Ishikawa (cell line): ENCODE results near the gene MRPS21.

ENCODE experiments used
- CEBPB ChIP-seq: IDR thresholded peaks from 2 replicates; pipeline ENCODE4 v1.6.1; 2012
- CREB1 ChIP-seq: IDR thresholded peaks from 2 replicates; pipeline ENCODE4 v1.6.1; 2012; ENCODE audit warnings: low read depth
- EGR1 ChIP-seq: IDR thresholded peaks from 2 replicates; pipeline ENCODE4 v1.6.1; 2012
- EP300 ChIP-seq: IDR thresholded peaks from 2 replicates; pipeline ENCODE4 v1.6.1; 2012; ENCODE audit warnings: borderline replicate concordance
- FOXM1 ChIP-seq: IDR thresholded peaks from 2 replicates; pipeline ENCODE4 v1.6.1; 2012; ENCODE audit warnings: low read depth, borderline replicate concordance
- NFIC ChIP-seq: IDR thresholded peaks from 2 replicates; pipeline ENCODE4 v1.6.1; 2012
- RAD21 ChIP-seq: IDR thresholded peaks from 2 replicates; pipeline ENCODE4 v1.6.1; 2012; ENCODE audit warnings: low read depth
- TAF1 ChIP-seq: IDR thresholded peaks from 2 replicates; pipeline ENCODE4 v1.6.1; 2012; ENCODE audit warnings: low read depth, mild to moderate bottlenecking
- TCF12 ChIP-seq: IDR thresholded peaks from 2 replicates; pipeline ENCODE4 v1.6.1; 2012; ENCODE audit warnings: low read depth
- TEAD4 ChIP-seq: IDR thresholded peaks from 2 replicates; pipeline ENCODE4 v1.6.1; 2012
- YY1 ChIP-seq: IDR thresholded peaks from 2 replicates; pipeline ENCODE4 v1.6.1; 2012; ENCODE audit warnings: low read depth
- ZBTB7A ChIP-seq: IDR thresholded peaks from 2 replicates; pipeline ENCODE4 v1.6.1; 2012; ENCODE audit warnings: low read depth
- TF ChIP-seq, protein P1 (sequence below): IDR thresholded peaks from 2 replicates; pipeline ENCODE4 v1.6.1; 2012
- TF ChIP-seq, protein P2 (sequence below): IDR thresholded peaks from 2 replicates; pipeline ENCODE4 v1.6.1; 2012; ENCODE audit warnings: low read depth, mild to moderate bottlenecking
- TF ChIP-seq, protein P3 (sequence below): IDR thresholded peaks from 2 replicates; pipeline ENCODE4 v1.6.1; 2012

The MRPS21 gene

DNA sequence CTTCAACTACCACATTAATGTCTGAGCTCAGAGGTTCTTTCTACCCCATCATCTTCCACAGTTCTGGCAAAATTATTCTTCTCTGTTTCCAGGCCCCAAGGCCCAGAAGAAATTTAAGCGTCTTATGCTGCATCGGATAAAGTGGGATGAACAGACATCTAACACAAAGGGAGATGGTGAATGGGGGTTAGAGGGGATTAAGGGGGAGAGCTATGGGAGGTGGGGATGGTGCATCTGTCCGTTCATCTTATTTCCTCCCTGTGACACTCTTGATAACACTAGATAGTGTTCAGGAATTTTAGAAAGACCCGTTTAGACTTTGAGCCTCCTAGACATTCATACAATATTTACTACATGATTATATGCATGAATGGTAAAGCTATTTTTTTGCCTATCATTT is 52.7 kb downstream of the MRPS21 start:
- TF ChIP-seq CREB1 = no peak
- TF ChIP-seq CEBPB = no peak
- no peak for TF ChIP-seq NFIC
- TF ChIP-seq TEAD4 = no peak
- TF ChIP-seq, protein P1, sequence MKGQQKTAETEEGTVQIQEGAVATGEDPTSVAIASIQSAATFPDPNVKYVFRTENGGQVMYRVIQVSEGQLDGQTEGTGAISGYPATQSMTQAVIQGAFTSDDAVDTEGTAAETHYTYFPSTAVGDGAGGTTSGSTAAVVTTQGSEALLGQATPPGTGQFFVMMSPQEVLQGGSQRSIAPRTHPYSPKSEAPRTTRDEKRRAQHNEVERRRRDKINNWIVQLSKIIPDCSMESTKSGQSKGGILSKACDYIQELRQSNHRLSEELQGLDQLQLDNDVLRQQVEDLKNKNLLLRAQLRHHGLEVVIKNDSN = no peak
- TF ChIP-seq YY1 = no peak
- TF ChIP-seq, protein P2, sequence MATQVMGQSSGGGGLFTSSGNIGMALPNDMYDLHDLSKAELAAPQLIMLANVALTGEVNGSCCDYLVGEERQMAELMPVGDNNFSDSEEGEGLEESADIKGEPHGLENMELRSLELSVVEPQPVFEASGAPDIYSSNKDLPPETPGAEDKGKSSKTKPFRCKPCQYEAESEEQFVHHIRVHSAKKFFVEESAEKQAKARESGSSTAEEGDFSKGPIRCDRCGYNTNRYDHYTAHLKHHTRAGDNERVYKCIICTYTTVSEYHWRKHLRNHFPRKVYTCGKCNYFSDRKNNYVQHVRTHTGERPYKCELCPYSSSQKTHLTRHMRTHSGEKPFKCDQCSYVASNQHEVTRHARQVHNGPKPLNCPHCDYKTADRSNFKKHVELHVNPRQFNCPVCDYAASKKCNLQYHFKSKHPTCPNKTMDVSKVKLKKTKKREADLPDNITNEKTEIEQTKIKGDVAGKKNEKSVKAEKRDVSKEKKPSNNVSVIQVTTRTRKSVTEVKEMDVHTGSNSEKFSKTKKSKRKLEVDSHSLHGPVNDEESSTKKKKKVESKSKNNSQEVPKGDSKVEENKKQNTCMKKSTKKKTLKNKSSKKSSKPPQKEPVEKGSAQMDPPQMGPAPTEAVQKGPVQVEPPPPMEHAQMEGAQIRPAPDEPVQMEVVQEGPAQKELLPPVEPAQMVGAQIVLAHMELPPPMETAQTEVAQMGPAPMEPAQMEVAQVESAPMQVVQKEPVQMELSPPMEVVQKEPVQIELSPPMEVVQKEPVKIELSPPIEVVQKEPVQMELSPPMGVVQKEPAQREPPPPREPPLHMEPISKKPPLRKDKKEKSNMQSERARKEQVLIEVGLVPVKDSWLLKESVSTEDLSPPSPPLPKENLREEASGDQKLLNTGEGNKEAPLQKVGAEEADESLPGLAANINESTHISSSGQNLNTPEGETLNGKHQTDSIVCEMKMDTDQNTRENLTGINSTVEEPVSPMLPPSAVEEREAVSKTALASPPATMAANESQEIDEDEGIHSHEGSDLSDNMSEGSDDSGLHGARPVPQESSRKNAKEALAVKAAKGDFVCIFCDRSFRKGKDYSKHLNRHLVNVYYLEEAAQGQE = no peak
- no peak for TF ChIP-seq TCF12
- TF ChIP-seq TAF1 = no peak
- no peak for TF ChIP-seq EGR1

- TF ChIP-seq EGR1 = no peak
- no peak for TF ChIP-seq TCF12
- no peak for TF ChIP-seq TEAD4
- TF ChIP-seq, protein P1 = no peak
- no peak for TF ChIP-seq EP300
- TF ChIP-seq CEBPB = no peak
- no peak for TF ChIP-seq YY1
- no peak for TF ChIP-seq TAF1
- no peak for TF ChIP-seq ZBTB7A
- no peak for TF ChIP-seq CREB1
- no peak for TF ChIP-seq NFIC
- no peak for TF ChIP-seq RAD21
- TF ChIP-seq, protein P3, sequence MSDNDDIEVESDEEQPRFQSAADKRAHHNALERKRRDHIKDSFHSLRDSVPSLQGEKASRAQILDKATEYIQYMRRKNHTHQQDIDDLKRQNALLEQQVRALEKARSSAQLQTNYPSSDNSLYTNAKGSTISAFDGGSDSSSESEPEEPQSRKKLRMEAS = no peak
- TF ChIP-seq, protein P2 = no peak
- no peak for TF ChIP-seq FOXM1
Observed at GRCh38 chr1:150352866-150353265, 59.2 kb downstream of the MRPS21 start.
